ENCODE results near the gene TSC22D2.

Gene TSC22D2

GRCh38 chr3:150408221-150409124 is at the start of gene TSC22D2:
TSC22D2 (plus strand) TSS chr3:150408298; CDS start chr3:150409351, 1,053 bp downstream.
- DNase-seq: peak; percentile 90

GRCh38 chr3:150359381-150359780 is 48.7 kb upstream of the TSC22D2 start:
- DNase-seq: no peak

GRCh38 chr3:150360966-150361365 is 47.1 kb upstream of the TSC22D2 start:
- DNase-seq: no peak

GRCh38 chr3:150362515-150363302 is 45.4 kb upstream of the TSC22D2 start:
- DNase-seq: no peak

GRCh38 chr3:150363420-150363819 is 44.7 kb upstream of the TSC22D2 start:
- no peak for DNase-seq

DNA sequence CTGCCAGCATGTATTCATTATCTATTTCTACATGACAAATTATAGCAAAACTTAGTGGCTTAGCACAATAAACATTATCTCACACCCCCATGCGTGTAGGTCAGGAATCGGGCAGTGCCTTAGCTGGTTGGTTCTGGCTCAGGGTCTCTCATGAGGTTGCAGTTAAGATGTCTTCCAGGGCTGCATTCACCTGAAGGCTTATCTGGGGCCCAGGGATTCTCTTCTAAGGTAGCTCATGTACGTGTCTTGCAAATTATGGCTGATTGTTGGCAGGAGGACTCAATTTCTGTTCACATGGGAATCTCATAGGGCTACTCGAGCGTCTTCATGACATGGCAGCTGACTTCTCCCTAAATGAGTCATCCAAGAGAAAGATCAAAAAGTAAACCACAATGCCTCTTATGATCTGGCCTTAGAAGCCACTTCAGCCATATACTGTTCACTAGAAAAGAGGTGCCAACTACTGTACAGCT is 42.9 kb upstream of the TSC22D2 start:
- DNase-seq: no peak

- no peak for DNase-seq
Observed at GRCh38 chr3:150367757-150368156, 40.3 kb upstream of the TSC22D2 start.

GRCh38 chr3:150370122-150370602 is 37.9 kb upstream of the TSC22D2 start:
- DNase-seq: peak; percentile 93

GRCh38 chr3:150370999-150371398 is 37.1 kb upstream of the TSC22D2 start:
- DNase-seq: no peak

DNA sequence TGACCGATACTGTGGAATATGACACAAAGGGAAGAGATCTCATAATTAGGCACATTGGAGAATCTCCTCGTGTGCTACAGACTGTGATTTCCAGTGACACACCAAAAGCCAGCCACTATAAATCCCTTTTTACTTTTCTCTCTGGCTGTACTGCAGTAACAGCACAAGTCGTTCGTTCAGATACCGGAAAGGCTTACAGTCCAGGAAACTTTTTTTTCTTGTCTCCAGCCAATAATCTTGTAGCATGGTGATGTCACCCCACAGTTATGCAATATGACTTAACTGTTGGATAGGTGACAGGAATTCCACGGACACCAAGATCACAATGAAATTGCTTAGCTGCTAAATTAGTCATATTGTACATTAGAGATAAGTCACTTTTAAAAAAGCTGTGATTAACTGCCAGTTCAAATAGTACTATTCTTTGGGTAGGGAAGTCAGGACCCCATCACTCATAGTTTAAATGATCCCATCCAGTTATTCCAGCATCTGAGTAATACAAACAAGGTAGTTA is 36.3 kb upstream of the TSC22D2 start:
- peak; percentile 93 for DNase-seq

GRCh38 chr3:150372320-150372719 is 35.8 kb upstream of the TSC22D2 start:
- DNase-seq: no peak

DNA sequence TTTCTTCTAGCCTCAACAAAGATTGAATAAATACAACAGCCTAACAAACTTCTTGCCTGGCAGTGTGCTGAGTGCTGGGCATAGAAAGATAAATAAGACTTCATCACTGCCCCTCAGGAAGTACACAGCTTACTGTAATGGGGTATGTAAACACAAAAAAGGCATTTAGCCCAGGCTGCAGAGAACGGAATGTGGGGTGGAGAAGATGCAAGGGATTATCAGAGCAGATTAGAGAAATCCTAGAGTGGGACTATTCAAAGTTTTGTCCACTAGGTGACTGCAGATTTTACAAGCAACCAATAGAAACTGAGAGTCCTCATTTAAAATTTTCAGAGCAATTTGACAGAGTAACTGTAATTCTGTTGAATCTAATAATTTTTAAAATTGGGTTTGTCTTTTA is 35.4 kb upstream of the TSC22D2 start:
- no peak for DNase-seq

DNA sequence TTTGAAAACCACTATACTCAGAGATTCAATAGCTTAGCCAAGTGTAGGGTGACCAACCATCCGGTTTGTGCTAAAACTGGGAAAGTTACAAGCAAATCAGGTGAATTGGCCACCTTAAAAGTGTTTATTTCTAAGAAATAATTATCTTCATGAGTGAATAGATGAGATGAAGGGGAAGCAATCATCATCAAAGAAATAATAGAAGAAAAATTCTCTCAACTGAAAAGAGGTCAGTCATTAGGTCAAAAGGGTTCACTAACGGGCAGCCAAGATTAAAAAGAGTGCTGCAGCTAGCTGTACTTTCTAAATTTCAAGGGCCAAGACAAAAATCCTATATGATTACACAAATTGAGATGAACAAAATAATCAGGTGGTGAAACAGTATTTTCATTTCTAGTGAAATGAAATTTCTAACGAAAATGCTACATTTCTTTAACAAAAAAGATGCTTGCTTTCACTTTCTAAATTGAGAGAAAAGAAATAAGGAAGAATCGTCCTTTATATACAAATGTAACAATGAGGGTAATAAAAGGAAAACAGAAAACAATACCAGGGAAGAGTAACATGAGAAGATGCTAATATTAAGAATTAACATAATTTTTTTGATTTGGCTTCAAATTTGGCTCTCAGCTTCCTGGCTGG is 34.7 kb upstream of the TSC22D2 start:
- DNase-seq: no peak

DNA sequence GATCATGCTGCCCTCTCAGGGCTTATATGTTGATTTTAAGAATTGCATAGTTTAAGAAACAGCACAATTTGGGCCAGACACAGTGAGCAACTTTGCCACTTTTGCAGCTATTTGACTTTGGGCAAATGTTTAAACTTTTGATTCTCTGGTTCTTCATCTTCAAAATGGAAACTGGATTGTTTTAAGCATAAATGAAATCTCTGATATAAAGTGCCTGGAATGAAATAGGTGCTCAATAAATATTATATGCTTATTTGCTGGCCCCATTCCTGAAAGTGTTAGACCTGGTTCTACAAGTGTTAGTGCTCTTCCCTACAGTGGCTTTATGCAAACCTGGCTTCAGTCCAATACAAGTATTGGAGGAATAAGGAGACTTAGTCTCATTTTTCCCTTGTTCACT is 33.1 kb upstream of the TSC22D2 start:
- DNase-seq: no peak

DNA sequence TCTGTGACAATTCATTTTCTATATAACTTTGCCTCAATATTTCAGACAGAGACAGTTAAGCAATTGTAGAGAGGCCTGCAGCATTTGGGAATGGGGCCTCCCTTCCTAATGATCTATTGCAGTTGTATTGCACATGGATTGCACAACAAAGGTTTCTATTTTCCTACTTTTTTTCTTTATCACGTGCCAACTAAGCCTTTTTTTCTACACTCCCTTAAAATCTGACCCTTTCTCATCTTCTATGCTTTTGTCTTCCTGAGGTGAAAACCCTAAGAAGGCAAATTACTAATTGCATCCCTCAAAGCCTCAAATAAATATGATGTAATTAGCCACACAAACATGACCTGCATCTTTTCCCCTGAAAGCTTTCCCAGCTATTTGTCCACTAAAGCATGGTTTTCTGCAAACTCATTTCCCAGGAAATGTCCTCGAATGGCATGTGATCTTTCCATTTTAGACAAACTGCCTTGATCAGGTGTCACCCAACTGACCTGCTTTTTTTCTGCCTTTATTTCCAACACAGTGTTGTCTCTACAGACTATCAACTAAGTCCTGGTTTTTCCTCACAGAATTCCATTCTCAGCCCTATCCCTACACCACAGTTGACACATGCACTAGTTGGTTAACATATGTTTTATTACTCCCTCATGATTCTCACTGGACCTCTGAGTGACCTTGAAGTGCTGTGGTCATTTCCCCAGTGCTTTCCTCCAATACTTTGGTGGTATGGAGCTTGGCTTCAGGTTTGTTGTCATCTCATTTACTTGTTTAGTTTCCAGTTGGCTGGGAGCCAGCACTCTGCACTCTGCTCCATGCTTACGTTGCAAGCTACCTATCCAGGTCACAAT is 31.9 kb upstream of the TSC22D2 start:
- DNase-seq: no peak

- DNase-seq: no peak
Observed at GRCh38 chr3:150377601-150378300, 30.3 kb upstream of the TSC22D2 start.

- DNase-seq: no peak
Observed at GRCh38 chr3:150378301-150378748, 29.8 kb upstream of the TSC22D2 start.

- DNase-seq: no peak
Observed at GRCh38 chr3:150379469-150379868, 28.6 kb upstream of the TSC22D2 start.

GRCh38 chr3:150384296-150385212 is 23.5 kb upstream of the TSC22D2 start:
- DNase-seq: no peak
